ENCODE results near the gene KHNYN.
A peak's percentile ranks its signal among the peaks of the same experiment; 100 is the strongest.

KHNYN gene

DNA sequence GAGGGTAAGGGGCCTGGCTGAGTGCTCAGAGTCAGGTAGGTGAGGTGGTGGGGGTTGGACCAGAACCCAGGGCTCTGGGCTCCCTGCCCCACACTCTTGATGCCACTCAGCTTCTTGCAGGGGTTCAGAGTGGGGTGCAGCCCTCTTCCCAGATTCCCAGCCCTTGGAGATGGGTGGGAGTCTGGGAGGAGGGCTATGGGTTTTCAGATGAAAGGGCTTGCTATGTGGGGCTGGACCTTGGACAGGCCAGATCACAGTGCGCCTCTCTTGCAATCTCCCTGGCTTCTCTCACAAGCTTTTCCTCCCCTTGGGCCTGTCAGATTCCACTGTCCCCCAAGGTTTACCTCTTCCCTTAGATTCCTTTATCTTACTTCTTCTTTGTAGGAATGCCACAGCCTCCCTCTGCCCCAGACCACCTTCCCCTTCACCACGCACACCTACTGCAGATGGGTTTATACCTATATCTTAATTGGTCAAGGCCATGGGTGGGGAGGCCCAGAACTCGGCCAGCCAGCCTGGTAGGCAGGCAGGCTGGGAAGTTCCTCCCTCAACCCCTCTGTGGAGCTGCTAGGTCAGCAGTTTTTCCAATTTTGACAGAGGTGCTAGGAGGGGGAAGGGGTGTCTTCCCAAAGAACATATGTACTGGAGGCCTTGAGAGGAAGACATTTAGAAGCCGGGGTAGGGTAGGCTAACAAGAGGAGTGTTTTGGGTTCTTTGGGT, 29.6 kb upstream of the KHNYN start:
- FAIRE-seq (no peak), DNase-seq (ENCODE audit: low spot score) (no peak)

GRCh38 chr14:24401810-24402702, 27.7 kb upstream of the KHNYN start:
- FAIRE-seq = no peak
- no peak for DNase-seq (ENCODE audit: low spot score)

GRCh38 chr14:24403294-24403998, 26.3 kb upstream of the KHNYN start:
- FAIRE-seq (no peak), DNase-seq (ENCODE audit: low spot score) (no peak)

DNA sequence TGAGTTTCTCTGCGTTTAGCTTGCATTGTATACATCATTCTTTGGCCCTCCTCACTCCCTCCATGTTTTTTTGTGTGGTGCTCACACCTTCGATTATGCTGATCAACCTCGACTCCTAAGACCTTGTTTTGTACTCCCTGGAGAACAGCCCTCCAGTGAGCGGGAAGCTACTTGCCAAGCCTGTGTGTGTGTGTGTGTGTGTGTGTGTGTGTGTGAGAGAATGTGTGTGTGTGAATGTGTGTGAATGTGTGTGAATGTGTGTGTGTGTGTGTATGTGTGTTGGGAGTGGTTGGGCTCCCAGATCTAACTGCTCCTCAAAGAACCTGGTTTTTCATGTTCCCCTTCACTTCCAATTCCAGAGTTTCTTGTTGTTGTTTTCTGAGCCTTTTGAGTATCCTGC, 24.9 kb upstream of the KHNYN start:
- no peak for FAIRE-seq
- DNase-seq (ENCODE audit: low spot score) = no peak

- FAIRE-seq (no peak), DNase-seq (ENCODE audit: low spot score) (no peak)
Measured at GRCh38 chr14:24406416-24406815, 23.3 kb upstream of the KHNYN start.

DNA sequence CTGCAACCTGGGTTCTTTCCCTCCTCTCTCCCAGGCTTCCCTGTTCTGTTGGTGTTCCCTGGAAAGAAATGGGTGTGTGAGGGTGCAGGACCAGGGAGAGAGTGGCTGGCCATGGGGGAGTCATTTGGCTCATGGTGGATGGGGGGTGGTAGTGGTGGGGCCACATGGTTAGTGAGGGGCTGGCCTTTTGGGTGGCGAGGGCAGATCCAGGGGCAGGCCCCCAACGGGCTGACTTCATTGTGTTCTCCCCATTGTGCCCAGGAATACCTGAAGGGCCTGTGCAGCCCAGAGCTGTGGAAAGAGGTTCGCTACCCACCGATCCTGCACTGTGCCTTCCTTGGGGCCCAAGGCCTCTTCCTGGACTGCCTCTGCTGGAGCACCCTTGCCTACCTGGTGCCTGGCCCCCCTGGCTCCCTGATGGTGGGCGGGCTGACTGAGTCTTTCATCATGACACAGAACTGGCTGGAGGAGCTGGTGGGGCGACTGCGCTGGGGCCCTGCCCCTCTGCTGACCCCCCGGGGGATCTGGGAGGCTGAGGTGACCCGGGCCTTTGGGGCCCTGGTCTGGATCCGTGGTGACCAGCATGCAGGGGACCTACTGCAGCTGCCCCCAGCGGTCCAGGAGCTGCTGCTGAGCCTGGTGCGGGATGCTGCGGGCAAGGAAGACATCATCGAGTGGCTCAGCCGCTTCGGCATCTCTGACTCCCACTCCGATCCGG, 22.0 kb upstream of the KHNYN start:
- FAIRE-seq = no peak
- no peak for DNase-seq (ENCODE audit: low spot score)

- no peak for FAIRE-seq
Measured at GRCh38 chr14:24408764-24409163, 21.0 kb upstream of the KHNYN start.

DNA sequence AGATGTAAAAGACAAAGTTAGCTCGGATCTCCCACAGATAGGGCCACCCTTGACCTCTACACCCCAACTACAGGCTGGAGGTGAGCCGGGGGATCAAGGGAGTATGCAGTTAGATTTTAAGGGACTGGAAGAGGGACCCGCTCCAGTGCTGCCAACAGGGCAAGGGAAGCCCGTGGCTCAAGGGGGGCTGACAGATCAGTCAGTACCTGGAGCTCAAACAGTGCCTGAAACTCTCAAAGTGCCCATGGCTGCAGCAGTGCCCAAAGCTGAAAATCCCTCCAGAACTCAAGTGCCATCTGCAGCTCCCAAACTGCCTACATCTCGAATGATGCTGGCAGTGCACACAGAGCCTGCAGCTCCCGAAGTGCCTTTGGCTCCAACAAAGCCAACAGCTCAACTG, 20.6 kb upstream of the KHNYN start:
- DNase-seq (ENCODE audit: low spot score) (no peak), FAIRE-seq (no peak)

More at GRCh38 chr14:24408764-24409163, 21.0 kb upstream of the KHNYN start:
- DNase-seq (ENCODE audit: low spot score) = no peak

DNA sequence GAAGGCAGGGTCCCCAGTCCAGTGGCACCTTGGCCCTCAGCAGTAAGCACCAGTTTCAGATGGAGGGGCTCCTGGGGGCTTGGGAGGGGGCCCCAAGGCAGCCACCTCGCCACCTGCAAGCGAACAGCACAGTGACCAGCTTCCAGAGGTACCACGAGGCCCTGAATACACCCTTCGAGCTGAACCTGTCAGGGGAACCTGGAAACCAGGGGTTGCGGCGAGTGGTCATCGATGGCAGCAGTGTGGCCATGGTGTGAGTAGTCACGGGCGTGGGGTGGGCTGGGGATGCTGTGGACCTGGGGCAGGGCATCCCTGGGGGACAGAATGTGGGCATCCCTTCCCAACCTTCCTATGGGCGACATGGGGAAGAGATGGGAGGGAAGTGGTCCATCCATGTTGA, 19.8 kb upstream of the KHNYN start:
- FAIRE-seq (no peak), DNase-seq (ENCODE audit: low spot score) (no peak)

GRCh38 chr14:24411443-24412389, 18.0 kb upstream of the KHNYN start:
- DNase-seq (ENCODE audit: low spot score) (peak; percentile 52), FAIRE-seq (no peak)

- no peak for FAIRE-seq
Measured at GRCh38 chr14:24414077-24414476, 15.7 kb upstream of the KHNYN start.

DNA sequence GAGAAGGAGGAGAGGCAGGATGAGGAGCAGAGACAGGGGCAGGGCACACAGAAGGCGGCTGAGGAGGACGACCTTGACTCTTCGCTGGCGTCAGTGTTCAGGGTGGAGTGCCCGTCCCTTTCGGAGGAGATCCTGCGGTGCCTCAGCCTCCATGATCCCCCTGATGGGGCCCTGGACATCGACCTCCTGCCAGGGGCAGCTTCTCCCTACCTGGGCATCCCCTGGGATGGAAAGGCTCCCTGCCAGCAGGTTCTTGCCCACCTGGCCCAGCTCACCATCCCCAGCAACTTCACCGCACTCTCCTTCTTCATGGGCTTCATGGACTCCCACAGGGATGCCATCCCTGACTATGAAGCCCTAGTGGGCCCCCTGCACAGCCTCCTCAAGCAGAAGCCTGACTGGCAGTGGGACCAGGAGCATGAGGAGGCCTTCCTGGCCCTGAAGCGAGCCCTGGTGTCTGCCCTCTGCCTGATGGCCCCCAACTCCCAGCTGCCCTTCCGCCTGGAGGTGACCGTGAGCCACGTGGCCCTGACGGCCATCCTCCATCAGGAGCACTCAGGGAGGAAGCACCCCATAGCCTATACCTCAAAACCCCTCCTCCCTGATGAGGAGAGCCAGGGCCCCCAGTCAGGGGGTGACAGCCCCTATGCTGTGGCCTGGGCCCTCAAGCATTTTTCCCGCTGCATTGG, 14.9 kb upstream of the KHNYN start:
- DNase-seq (ENCODE audit: low spot score) = no peak
- FAIRE-seq = no peak

More at GRCh38 chr14:24414077-24414476, 15.7 kb upstream of the KHNYN start:
- DNase-seq (ENCODE audit: low spot score) = no peak

DNA sequence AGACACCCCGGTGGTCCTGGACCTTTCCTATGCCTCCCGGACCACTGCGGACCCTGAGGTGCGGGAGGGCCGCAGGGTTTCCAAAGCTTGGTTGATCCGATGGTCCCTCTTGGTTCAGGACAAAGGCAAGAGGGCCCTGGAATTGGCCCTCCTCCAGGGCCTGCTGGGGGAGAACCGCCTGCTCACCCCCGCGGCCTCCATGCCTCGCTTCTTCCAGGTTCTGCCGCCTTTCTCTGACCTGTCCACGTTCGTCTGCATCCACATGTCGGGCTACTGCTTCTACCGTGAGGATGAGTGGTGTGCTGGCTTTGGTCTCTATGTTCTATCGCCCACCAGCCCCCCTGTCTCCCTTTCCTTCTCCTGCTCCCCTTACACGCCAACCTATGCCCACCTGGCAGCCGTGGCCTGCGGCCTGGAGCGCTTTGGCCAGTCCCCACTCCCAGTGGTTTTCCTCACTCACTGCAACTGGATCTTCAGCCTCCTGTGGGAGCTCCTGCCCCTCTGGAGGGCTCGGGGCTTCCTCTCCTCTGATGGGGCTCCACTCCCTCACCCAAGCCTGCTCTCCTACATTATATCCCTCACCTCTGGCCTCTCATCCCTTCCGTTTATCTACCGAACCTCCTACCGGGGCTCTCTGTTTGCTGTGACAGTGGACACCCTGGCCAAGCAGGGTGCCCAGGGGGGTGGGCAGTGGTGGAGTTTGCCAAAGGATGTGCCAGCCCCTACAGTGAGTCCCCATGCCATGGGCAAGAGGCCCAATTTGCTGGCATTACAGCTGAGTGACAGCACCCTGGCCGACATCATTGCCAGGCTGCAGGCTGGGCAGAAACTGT, 14.1 kb upstream of the KHNYN start:
- DNase-seq (ENCODE audit: low spot score) (no peak), FAIRE-seq (no peak)

DNA sequence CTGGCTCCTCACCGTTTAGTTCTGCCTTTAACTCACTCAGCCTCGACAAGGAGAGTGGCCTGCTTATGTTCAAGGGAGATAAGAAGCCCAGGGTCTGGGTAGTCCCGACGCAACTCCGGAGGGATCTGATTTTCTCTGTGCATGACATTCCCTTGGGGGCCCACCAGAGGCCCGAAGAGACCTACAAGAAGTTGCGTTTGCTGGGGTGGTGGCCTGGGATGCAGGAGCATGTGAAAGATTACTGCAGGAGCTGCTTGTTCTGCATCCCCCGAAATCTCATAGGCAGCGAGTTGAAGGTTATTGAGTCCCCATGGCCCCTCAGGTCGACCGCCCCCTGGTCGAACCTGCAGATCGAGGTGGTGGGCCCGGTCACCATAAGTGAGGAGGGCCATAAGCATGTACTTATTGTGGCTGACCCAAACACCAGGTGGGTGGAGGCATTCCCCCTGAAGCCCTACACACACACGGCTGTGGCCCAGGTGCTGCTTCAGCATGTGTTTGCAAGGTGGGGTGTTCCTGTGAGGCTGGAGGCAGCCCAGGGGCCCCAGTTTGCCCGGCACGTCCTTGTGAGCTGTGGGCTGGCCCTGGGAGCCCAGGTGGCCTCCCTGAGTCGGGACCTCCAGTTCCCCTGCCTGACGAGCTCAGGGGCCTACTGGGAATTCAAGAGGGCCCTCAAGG, 13.4 kb upstream of the KHNYN start:
- no peak for FAIRE-seq
- no peak for DNase-seq (ENCODE audit: low spot score)

DNA sequence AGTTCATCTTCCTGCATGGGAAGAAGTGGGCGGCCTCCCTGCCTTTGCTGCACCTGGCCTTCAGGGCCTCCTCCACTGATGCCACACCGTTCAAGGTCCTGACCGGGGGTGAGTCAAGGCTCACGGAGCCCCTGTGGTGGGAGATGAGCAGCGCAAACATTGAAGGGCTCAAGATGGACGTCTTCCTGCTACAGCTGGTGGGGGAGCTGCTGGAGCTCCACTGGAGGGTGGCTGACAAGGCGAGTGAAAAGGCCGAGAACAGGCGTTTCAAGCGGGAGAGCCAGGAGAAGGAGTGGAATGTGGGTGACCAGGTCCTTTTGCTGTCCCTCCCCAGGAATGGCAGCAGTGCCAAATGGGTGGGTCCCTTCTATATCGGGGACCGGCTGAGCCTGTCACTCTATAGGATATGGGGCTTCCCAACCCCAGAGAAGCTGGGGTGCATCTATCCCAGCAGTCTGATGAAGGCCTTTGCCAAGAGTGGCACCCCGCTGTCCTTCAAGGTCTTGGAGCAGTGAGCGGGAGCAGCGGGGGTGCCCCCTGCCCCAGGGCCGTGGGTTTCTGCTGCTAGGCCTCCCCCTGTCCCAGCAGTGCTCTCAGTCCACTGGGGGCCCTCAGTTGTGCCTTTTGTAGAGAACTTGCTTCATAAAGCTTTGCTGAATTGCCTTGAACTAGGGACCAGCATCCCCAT, 12.7 kb upstream of the KHNYN start:
- no peak for DNase-seq (ENCODE audit: low spot score)
- FAIRE-seq = no peak

GRCh38 chr14:24417832-24418491, 11.8 kb upstream of the KHNYN start:
- no peak for DNase-seq (ENCODE audit: low spot score)
- FAIRE-seq = no peak

DNA sequence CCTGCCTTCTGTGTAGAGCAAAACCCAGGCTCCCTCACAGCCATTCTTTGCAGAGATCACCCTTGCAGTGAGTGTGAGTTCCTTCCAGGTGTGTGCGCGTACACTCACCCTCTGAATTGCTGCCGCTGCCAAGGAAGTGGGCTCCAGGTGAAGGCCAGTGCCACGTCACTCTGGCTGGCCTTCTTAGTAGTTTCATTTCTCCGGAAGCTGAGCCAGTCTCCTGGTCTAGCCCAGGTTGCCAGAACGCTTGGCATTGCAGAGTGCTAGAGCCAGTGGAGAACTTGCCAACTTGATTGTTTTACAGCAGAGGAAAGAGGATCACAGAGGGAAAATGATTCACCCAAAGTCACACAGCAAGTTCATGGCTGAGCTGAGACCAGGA, 11.3 kb upstream of the KHNYN start:
- DNase-seq (ENCODE audit: low spot score) (no peak), FAIRE-seq (no peak)

Measured in urothelium cell line (cell line).